HEK293 (cell line): Measurements from ENCODE around the gene CMTM4.

ENCODE experiments used
- CTCF ChIA-PET: fragments of 350-600 bp; formaldehyde crosslinking; extraction: SDS; loops from one replicate; lab custom pipeline; 2021; ENCODE audit warnings: antibody characterized with exemption; lab: Yijun Ruan, JAX
- POLR2A ChIA-PET: fragments of 300-600 bp; formaldehyde crosslinking; extraction: SDS; loops from one replicate; lab custom pipeline; 2020; ENCODE audit warnings: antibody characterized with exemption, inconsistent platforms; lab: Yijun Ruan, JAX
- H3K27ac ChIP-seq: fragments of 200-500 bp; sonication (Bioruptor generic); 2 replicates; pipeline ENCODE4 v1.5.1; 2014; ENCODE audit warnings: low read depth, low read length, control low read depth, inconsistent platforms; ENCODE audit errors: extremely low read depth
- H3K36me3 ChIP-seq, 2 experiments: fragments of 200-500 bp in 1 of 2; sonication (Bioruptor generic) in 1 of 2; 1 replicate in 1 of 2; 2 replicates in 1 of 2; pipeline ENCODE4 v1.5.1; 2014 to 2017; ENCODE audit warnings: inconsistent platforms in 2 of 2, low read length in 2 of 2; ENCODE audit not compliant: control insufficient read depth in 2 of 2, insufficient read depth in 1 of 2
- H3K4me1 ChIP-seq: fragments of 200-500 bp; sonication (Bioruptor generic); 2 replicates; pipeline ENCODE4 v1.5.1; 2014; ENCODE audit warnings: mild to moderate bottlenecking, low read length, inconsistent platforms; ENCODE audit not compliant: control insufficient read depth, insufficient read depth
- H3K4me3 ChIP-seq: 2 replicates; pipeline ENCODE4 v1.5.1; 2011; ENCODE audit warnings: low read depth, mild to moderate bottlenecking, control low read depth, low read length, moderate library complexity
- H3K9me3 ChIP-seq: fragments of 200-500 bp; sonication (Bioruptor generic); 2 replicates; pipeline ENCODE4 v1.5.1; 2014; ENCODE audit warnings: low read depth, low read length, inconsistent platforms; ENCODE audit not compliant: control insufficient read depth, insufficient read depth
- GLIS1 ChIP-seq: fragments of 450-650 bp; formaldehyde crosslinking; IDR thresholded peaks from 2 replicates; pipeline ENCODE4 v1.5.1; 2016; ENCODE audit warnings: missing biosample characterization, missing genetic modification characterization
- GLIS2 ChIP-seq: fragments of 450-650 bp; formaldehyde crosslinking; IDR thresholded peaks from 2 replicates; pipeline ENCODE4 v1.5.1; 2016; ENCODE audit warnings: missing biosample characterization, missing genetic modification characterization
- HIC1 ChIP-seq: fragments of 450-650 bp; formaldehyde crosslinking; IDR thresholded peaks from 2 replicates; pipeline ENCODE4 v1.5.1; 2016; ENCODE audit warnings: missing biosample characterization, missing genetic modification characterization
- IKZF3 ChIP-seq: fragments of 450-650 bp; IDR thresholded peaks from 2 replicates; pipeline ENCODE4 v1.5.0; 2018; ENCODE audit warnings: missing biosample characterization, mild to moderate bottlenecking, missing genetic modification characterization, moderate library complexity
- MEIS1 ChIP-seq: sonication (generic); formaldehyde crosslinking; IDR thresholded peaks from 2 replicates; pipeline ENCODE4 v1.8.1; 2022; ENCODE audit warnings: missing genetic modification reagents, mild to moderate bottlenecking, borderline replicate concordance
- MYNN ChIP-seq: fragments of 450-650 bp; formaldehyde crosslinking; IDR thresholded peaks from 2 replicates; pipeline ENCODE4 v1.5.1; 2016; ENCODE audit warnings: missing biosample characterization, missing genetic modification characterization, borderline replicate concordance
- MZF1 ChIP-seq: fragments of 450-650 bp; formaldehyde crosslinking; IDR thresholded peaks from 2 replicates; pipeline ENCODE4 v1.5.1; 2017; ENCODE audit warnings: missing biosample characterization, missing genetic modification characterization, borderline replicate concordance
- OVOL3 ChIP-seq: fragments of 450-650 bp; formaldehyde crosslinking; IDR thresholded peaks from 2 replicates; pipeline ENCODE4 v1.5.1; 2016; ENCODE audit warnings: missing biosample characterization, missing genetic modification characterization
- SCRT2 ChIP-seq: fragments of 450-650 bp; formaldehyde crosslinking; IDR thresholded peaks from 2 replicates; pipeline ENCODE4 v1.5.1; 2016; ENCODE audit warnings: missing biosample characterization, missing genetic modification characterization
- ZBTB17 ChIP-seq: fragments of 450-650 bp; formaldehyde crosslinking; IDR thresholded peaks from 2 replicates; pipeline ENCODE4 v1.5.1; 2016; ENCODE audit warnings: missing biosample characterization, missing genetic modification characterization
- ZFP37 ChIP-seq: fragments of 450-650 bp; formaldehyde crosslinking; IDR thresholded peaks from 2 replicates; pipeline ENCODE4 v1.5.1; 2016; ENCODE audit warnings: missing biosample characterization, missing genetic modification characterization
- ZFP69B ChIP-seq: fragments of 450-650 bp; formaldehyde crosslinking; IDR thresholded peaks from 2 replicates; pipeline ENCODE4 v1.5.1; 2016; ENCODE audit warnings: missing biosample characterization, missing genetic modification characterization
- ZIC2 ChIP-seq: fragments of 450-650 bp; formaldehyde crosslinking; IDR thresholded peaks from 2 replicates; pipeline ENCODE4 v1.5.1; 2016; ENCODE audit warnings: missing biosample characterization, missing genetic modification characterization
- ZNF10 ChIP-seq: fragments of 450-650 bp; formaldehyde crosslinking; IDR thresholded peaks from 2 replicates; pipeline ENCODE4 v1.5.1; 2017; ENCODE audit warnings: missing biosample characterization, missing genetic modification characterization
- ZNF138 ChIP-seq: fragments of 450-650 bp; formaldehyde crosslinking; IDR thresholded peaks from 2 replicates; pipeline ENCODE4 v1.5.1; 2016; ENCODE audit warnings: missing biosample characterization, missing genetic modification characterization, borderline replicate concordance
- ZNF146 ChIP-seq: fragments of 450-650 bp; formaldehyde crosslinking; IDR thresholded peaks from 2 replicates; pipeline ENCODE4 v1.5.1; 2016; ENCODE audit warnings: missing biosample characterization, missing genetic modification characterization
- ZNF248 ChIP-seq: fragments of 450-650 bp; formaldehyde crosslinking; IDR thresholded peaks from 2 replicates; pipeline ENCODE4 v1.5.1; 2017; ENCODE audit warnings: missing biosample characterization, missing genetic modification characterization
- ZNF26 ChIP-seq: fragments of 450-650 bp; formaldehyde crosslinking; IDR thresholded peaks from 2 replicates; pipeline ENCODE4 v1.5.1; 2016; ENCODE audit warnings: missing biosample characterization, missing genetic modification characterization
- ZNF394 ChIP-seq: fragments of 450-650 bp; formaldehyde crosslinking; IDR thresholded peaks from 2 replicates; pipeline ENCODE4 v1.5.1; 2016; ENCODE audit warnings: missing biosample characterization, missing genetic modification characterization, mild to moderate bottlenecking, moderate library complexity, borderline replicate concordance
- ZNF530 ChIP-seq: fragments of 450-650 bp; formaldehyde crosslinking; IDR thresholded peaks from 2 replicates; pipeline ENCODE4 v1.5.1; 2016; ENCODE audit warnings: low read depth, missing biosample characterization, missing genetic modification characterization
- ZNF600 ChIP-seq: fragments of 450-650 bp; formaldehyde crosslinking; IDR thresholded peaks from 2 replicates; pipeline ENCODE4 v1.5.1; 2016; ENCODE audit warnings: missing biosample characterization, missing genetic modification characterization
- ZNF701 ChIP-seq: fragments of 450-650 bp; formaldehyde crosslinking; IDR thresholded peaks from 2 replicates; pipeline ENCODE4 v1.5.1; 2016; ENCODE audit warnings: missing biosample characterization, missing genetic modification characterization
- ZNF791 ChIP-seq: fragments of 450-650 bp; formaldehyde crosslinking; IDR thresholded peaks from 2 replicates; pipeline ENCODE4 v1.5.1; 2016; ENCODE audit warnings: missing biosample characterization, missing genetic modification characterization
- TF ChIP-seq, protein P1 (sequence below): fragments of 450-650 bp; formaldehyde crosslinking; IDR thresholded peaks from 2 replicates; pipeline ENCODE4 v1.5.1; 2016; ENCODE audit warnings: missing biosample characterization, missing genetic modification characterization
- TF ChIP-seq, protein P2 (sequence below): fragments of 450-650 bp; formaldehyde crosslinking; IDR thresholded peaks from 2 replicates; pipeline ENCODE4 v1.5.1; 2017; ENCODE audit warnings: missing biosample characterization, missing genetic modification characterization
- TF ChIP-seq, protein P3 (sequence below): fragments of 450-650 bp; formaldehyde crosslinking; IDR thresholded peaks from 2 replicates; pipeline ENCODE4; 2016; ENCODE audit warnings: missing biosample characterization, missing genetic modification characterization

CMTM4 gene

GRCh38 chr16:66620429-66620795 lies 76.1 kb downstream of the CMTM4 start:
- H3K27ac ChIP-seq, result no peak overlapping the region; the same call in 1 of the 2 replicates
- TF ChIP-seq ZNF26 (tag by site-specific recombination), result no peak
- TF ChIP-seq ZNF10, result no peak
- no peak for TF ChIP-seq SCRT2 (tag by site-specific recombination)
- TF ChIP-seq MEIS1, result no peak
- TF ChIP-seq OVOL3 (tag by site-specific recombination), result no peak
- TF ChIP-seq, protein P1, sequence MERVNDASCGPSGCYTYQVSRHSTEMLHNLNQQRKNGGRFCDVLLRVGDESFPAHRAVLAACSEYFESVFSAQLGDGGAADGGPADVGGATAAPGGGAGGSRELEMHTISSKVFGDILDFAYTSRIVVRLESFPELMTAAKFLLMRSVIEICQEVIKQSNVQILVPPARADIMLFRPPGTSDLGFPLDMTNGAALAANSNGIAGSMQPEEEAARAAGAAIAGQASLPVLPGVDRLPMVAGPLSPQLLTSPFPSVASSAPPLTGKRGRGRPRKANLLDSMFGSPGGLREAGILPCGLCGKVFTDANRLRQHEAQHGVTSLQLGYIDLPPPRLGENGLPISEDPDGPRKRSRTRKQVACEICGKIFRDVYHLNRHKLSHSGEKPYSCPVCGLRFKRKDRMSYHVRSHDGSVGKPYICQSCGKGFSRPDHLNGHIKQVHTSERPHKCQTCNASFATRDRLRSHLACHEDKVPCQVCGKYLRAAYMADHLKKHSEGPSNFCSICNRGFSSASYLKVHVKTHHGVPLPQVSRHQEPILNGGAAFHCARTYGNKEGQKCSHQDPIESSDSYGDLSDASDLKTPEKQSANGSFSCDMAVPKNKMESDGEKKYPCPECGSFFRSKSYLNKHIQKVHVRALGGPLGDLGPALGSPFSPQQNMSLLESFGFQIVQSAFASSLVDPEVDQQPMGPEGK (tag by site-specific recombination), result peak; percentile 46; the same call in 1 of the 2 replicates
- peak; percentile 48; the same call in 1 of the 2 replicates for TF ChIP-seq GLIS1 (tag by site-specific recombination)
- no peak for TF ChIP-seq MZF1 (tag by site-specific recombination)
- no peak for TF ChIP-seq ZFP69B
- TF ChIP-seq ZIC2, result peak; percentile 67
- TF ChIP-seq, protein P2, sequence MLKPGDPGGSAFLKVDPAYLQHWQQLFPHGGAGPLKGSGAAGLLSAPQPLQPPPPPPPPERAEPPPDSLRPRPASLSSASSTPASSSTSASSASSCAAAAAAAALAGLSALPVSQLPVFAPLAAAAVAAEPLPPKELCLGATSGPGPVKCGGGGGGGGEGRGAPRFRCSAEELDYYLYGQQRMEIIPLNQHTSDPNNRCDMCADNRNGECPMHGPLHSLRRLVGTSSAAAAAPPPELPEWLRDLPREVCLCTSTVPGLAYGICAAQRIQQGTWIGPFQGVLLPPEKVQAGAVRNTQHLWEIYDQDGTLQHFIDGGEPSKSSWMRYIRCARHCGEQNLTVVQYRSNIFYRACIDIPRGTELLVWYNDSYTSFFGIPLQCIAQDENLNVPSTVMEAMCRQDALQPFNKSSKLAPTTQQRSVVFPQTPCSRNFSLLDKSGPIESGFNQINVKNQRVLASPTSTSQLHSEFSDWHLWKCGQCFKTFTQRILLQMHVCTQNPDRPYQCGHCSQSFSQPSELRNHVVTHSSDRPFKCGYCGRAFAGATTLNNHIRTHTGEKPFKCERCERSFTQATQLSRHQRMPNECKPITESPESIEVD (tag by site-specific recombination), result peak; percentile 71
- TF ChIP-seq GLIS2 (tag by site-specific recombination), result no peak
- TF ChIP-seq, protein P3, sequence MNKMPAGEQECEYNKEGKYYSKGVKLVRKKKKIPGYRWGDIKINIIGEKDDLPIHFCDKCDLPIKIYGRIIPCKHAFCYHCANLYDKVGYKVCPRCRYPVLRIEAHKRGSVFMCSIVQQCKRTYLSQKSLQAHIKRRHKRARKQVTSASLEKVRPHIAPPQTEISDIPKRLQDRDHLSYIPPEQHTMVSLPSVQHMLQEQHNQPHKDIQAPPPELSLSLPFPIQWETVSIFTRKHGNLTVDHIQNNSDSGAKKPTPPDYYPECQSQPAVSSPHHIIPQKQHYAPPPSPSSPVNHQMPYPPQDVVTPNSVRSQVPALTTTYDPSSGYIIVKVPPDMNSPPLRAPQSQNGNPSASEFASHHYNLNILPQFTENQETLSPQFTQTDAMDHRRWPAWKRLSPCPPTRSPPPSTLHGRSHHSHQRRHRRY, result no peak
- TF ChIP-seq ZNF701, result no peak
- CTCF ChIA-PET, result interaction anchor here (0.8 to 5.3 kb wide), 5 partner anchors 12 to 254 kb away, joined by 3 to 28 read pairs (median 3); no protein-coding TSS in a partner anchor

DNA sequence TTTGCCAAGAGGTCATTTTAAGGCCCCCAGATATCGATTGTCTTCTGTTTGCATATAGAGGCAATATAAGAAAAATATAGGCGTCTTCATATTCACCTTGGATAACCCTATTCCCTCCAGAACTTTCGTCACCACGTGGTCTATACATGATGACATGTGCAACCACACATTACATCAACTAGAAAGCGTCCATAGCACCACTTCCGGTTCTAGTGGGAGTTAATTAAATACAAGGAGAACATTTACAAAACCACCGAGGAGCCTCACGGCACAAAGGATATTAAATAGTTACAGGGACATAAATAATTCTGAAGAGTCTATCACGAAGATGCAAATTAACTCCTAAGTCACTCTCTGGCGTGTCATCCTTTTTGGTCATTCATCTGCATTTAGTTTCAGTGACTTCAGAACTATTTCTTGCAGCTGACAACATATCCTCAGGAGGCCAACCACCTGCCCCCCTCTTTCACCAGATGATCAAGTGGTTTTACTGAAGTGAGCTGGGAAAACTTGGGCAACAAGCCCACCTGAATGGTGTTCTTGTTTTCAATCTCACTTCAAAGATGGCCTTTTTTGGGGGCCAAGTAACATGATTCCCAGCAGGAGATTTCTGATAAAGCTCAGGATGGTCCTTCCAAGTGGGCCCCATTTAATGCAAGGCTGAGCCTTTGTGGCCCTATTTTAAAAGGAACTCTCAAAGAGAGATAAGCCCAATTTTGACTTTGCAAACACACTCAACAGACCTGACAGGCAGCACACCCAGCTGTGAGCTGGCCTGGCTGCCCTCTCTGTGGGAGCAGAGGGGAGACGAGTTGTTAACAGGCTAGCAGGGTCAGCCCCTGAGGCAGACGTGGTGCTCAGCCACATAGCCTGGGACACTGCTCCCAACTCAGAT lies 76.8 kb downstream of the CMTM4 start:
- H3K4me3 ChIP-seq, result no peak overlapping the region
- no peak overlapping the region; the same call in 1 of the 2 replicates for H3K27ac ChIP-seq
- ChIA-PET CTCF (interaction anchor here (0.8 to 5.3 kb wide), 6 partner anchors 11 to 255 kb away, joined by 3 to 28 read pairs (median 4); no protein-coding TSS in a partner anchor), POLR2A (no interaction called here)
- peaks cover 13% of the 10 kb centered on the region for H3K4me1 ChIP-seq
- H3K9me3 ChIP-seq, result no peaks in the 10 kb centered on the region
- H3K36me3 ChIP-seq, result peaks cover 0 to 65% of the 10 kb centered on the region in 2 experiments; a peak in 1 of 3 replicates
- TF ChIP-seq MYNN (tag by site-specific recombination) (no peak), ZNF146 (tag by site-specific recombination) (no peak), IKZF3 (tag by site-specific recombination) (peak; percentile 16; the same call in 1 of the 2 replicates), ZNF791 (tag by site-specific recombination) (no peak), ZFP37 (no peak), ZNF530 (tag by site-specific recombination) (no peak), ZNF600 (tag by site-specific recombination) (0 out of 2 replicates have a peak, but pooled peaks have one; percentile 33), HIC1 (tag by site-specific recombination) (no peak; the same call in 1 of the 2 replicates), ZNF248 (tag by site-specific recombination) (no peak), OVOL3 (tag by site-specific recombination) (no peak), ZNF138 (tag by site-specific recombination) (no peak), ZNF394 (peak; percentile 62), GLIS1 (tag by site-specific recombination) (no peak; the same call in 1 of the 2 replicates), ZBTB17 (tag by site-specific recombination) (no peak)

More at GRCh38 chr16:66620429-66620795, 76.1 kb downstream of the CMTM4 start:
- Histone ChIP-seq H3K9me3 (no peaks in the 10 kb centered on the region), H3K4me3 (no peak overlapping the region), H3K4me1 (peaks cover 13% of the 10 kb centered on the region), H3K36me3 (peaks cover 0 to 59% of the 10 kb centered on the region in 2 experiments; a peak in 1 of 3 replicates)
- POLR2A ChIA-PET, result no interaction called here
